ENCODE results near the gene C17orf67. TPM values are rescaled to one million over a fixed set of nuclear protein-coding genes. Genes with fewer than 3 reads are reported as not detected.

Gene C17orf67
- total RNA-seq, 1 donor from 2014 or later: 10.1 TPM

DNA sequence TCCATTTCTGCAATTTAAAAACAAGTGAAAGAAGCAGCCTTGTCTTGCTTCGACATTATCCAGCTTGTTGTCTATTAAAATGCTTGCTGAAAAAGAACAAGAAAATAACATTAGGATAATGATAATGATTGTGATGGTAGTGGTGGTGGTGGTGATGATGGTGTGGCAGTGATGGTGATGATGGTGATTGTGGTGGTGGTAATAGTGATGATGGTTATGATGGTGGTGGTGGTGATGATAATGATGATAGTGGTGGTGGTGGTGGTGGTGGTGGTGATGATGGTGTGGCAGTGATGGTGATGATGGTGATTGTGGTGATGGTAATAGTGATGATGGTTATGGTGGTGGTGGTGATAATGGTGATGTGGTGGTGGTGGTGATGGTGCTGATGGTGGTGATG, 41.5 kb downstream of the C17orf67 start:
- intact Hi-C loops (cut with DNase I): no loop called here
- H3K27me3 ChIP-seq: no peaks in the 10 kb centered on the region
- no peaks in the 10 kb centered on the region for H3K36me3 ChIP-seq
- no peak overlapping the region for H3K27ac ChIP-seq
- no peak for TF ChIP-seq CTCF (IDR thresholded peaks at IDR 0.05)
- no peaks in the 10 kb centered on the region for H3K9me3 ChIP-seq
- DNase-seq (ENCODE audit: low spot score in 2 of 2): no peak
- no peaks in the 10 kb centered on the region for H3K4me1 ChIP-seq
- no peak overlapping the region for H3K4me3 ChIP-seq

GRCh38 chr17:56786989-56787482, 46.7 kb downstream of the C17orf67 start:
- intact Hi-C loops (cut with DNase I): no loop called here
- H3K27ac ChIP-seq: no peak overlapping the region
- no peaks in the 10 kb centered on the region for H3K27me3 ChIP-seq
- no peaks in the 10 kb centered on the region for H3K4me1 ChIP-seq
- TF ChIP-seq CTCF (IDR thresholded peaks at IDR 0.05): no peak
- no peaks in the 10 kb centered on the region for H3K9me3 ChIP-seq
- no peak for DNase-seq (ENCODE audit: low spot score in 2 of 2)
- no peaks in the 10 kb centered on the region for H3K36me3 ChIP-seq
- H3K4me3 ChIP-seq: no peak overlapping the region

- intact Hi-C loops (cut with DNase I): no loop called here
- no peak for TF ChIP-seq CTCF (IDR thresholded peaks at IDR 0.05)
- H3K4me1 ChIP-seq: no peaks in the 10 kb centered on the region
These were observed 47.6 kb downstream of the C17orf67 start for GRCh38 chr17:56785997-56786680.

DNA sequence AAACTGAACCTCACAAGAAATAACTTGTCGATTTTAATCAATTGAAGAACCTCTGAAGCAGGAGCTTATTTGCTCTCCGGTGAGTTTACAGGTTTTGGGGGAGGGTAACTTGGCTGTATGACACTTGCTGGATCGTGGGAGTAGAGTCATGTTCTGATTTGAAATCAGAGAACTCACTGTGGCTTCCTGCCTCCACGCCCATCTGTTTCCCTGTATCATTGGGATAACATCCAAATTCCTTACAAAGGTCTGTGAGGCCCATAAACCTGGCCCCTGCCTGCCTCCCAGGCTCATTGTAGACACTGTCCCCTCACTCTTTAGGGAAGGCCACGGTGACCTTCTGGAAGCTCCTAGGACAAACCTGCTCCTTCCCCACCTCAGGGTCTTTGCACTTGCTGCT, 48.3 kb downstream of the C17orf67 start:
- Histone ChIP-seq H3K4me3 (no peak overlapping the region), H3K4me1 (peaks cover 0 to 2% of the 10 kb centered on the region in 2 donors)

More at GRCh38 chr17:56785997-56786680, 47.6 kb downstream of the C17orf67 start:
- Histone ChIP-seq H3K36me3 (no peaks in the 10 kb centered on the region), H3K4me3 (no peak overlapping the region), H3K9me3 (no peaks in the 10 kb centered on the region), H3K27me3 (no peaks in the 10 kb centered on the region), H3K27ac (no peak overlapping the region)
- no peak for DNase-seq (ENCODE audit: low spot score in 2 of 2)

DNA sequence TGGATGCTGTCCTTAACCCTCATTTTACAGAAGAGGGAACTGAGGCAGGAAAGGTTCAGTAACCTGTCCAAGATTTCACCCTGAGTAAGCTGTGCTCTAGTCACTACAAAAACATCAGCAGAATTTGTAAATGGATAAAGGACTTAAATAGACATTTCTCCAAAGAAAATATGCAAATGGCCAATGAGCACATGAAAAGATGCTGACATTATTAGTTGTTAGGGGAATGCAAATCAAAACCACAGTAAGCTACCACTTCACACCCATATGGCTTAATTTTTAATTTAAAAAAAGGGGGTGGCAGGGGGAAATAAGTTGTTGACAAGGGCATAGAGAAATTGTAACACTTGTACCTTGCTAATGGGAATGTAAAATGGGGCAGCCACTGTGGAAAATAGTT, 51.4 kb downstream of the C17orf67 start:
- H3K27me3 ChIP-seq: no peaks in the 10 kb centered on the region
- peaks cover 0 to 3% of the 10 kb centered on the region in 2 donors for H3K4me1 ChIP-seq
- DNase-seq (ENCODE audit: low spot score in 2 of 2): no peak
- H3K9me3 ChIP-seq: no peaks in the 10 kb centered on the region
- no peaks in the 10 kb centered on the region for H3K36me3 ChIP-seq
- no peak overlapping the region for H3K4me3 ChIP-seq
- no peak for TF ChIP-seq CTCF (IDR thresholded peaks at IDR 0.05)
- H3K27ac ChIP-seq: no peak overlapping the region
- intact Hi-C loops (cut with DNase I): no loop called here

More for the DNA sequence above, 48.3 kb downstream of the C17orf67 start:
- no peak for DNase-seq (ENCODE audit: low spot score in 2 of 2)
- H3K27me3 ChIP-seq: no peaks in the 10 kb centered on the region
- no peak for TF ChIP-seq CTCF (IDR thresholded peaks at IDR 0.05)
- no peaks in the 10 kb centered on the region for H3K36me3 ChIP-seq
- H3K9me3 ChIP-seq: no peaks in the 10 kb centered on the region
- H3K27ac ChIP-seq: no peak overlapping the region
- intact Hi-C loops (cut with DNase I): no loop called here

Data from ascending aorta (tissue), 2 donors.